Brain pericyte (primary cell): ENCODE data around the gene PTPRA.

ENCODE experiments used
- DNase-seq: peaks from one replicate; pipeline ENCODE4 v3.0.0-alpha.2; 2012; ENCODE audit warnings: low read depth, low spot score

Gene PTPRA

GRCh38 chr20:2922957-2923356 is 49.7 kb downstream of the PTPRA start:
- DNase-seq: no peak

GRCh38 chr20:2930538-2930937 is 57.3 kb downstream of the PTPRA start:
- DNase-seq: no peak

DNA sequence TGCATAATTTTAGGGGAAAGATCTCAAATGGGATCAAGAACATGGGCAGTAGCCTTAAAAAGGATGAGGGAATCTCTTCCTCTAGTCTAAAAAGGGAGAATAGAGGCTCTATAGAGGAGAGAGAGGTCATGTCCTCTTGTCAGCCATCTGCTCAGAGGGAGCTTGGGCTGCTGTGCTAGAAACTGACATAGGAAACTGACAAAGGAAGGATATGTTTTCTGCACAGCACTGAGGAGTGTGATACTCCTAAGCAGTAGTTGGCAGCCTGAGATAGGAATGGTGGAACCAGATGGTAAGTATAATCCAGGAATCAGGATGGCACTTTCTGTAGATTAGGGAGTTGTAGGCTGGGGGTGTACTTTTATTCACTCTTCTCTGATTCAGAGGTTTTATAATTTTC is 59.2 kb downstream of the PTPRA start:
- no peak for DNase-seq

GRCh38 chr20:2937902-2938301 is 64.6 kb downstream of the PTPRA start:
- DNase-seq: no peak

- DNase-seq: no peak
Observed at GRCh38 chr20:2942439-2942838, 69.2 kb downstream of the PTPRA start.

DNA sequence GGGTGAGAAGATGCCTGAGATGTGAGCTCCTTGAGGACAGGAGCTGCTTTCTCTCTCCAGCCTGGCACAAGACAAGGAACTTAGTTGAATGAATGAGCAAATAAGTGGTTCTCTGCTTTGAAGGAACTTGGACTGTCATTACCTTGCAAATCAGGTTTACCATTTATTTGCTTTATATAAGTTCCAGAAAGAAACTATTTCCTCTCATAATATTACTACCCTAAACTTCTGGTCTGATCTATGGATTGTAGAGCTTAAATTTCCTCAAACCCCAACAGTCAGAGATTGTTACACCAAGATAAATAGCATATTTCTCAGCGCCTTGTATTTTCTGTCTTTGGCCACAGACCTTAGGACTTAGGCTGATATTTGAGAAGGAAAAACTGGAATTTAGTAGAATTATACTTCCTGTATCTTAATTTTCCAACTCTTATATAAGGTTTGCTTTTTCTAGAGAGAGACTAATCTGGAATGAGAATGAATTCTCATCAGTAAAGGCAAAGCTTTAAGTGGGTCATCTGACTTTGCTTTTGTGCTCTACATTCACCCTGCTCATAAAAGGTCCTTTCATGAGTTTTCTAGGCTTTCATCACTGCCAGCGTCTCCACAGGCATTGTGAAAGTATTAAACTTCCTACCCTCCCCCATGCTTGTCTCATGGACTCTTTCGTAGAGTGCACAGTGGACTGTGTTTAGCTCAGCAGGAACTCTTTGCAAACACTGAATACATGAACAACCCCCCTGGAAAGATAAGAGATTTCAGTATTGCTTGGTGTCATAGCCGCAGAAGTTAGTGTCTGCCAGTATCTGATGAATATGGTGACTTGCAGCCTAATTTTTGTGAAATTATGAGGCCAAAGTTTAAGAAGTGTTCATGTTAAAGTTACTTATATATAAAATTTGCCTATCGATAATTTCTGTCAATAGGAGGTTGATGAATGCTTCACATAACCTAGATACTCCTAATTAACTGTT is 74.0 kb downstream of the PTPRA start:
- DNase-seq: peak; percentile 5

GRCh38 chr20:2948968-2949367 is 75.7 kb downstream of the PTPRA start:
- no peak for DNase-seq

- DNase-seq: no peak
Observed at GRCh38 chr20:2952766-2953165, 79.5 kb downstream of the PTPRA start.

GRCh38 chr20:2955257-2955970 is 82.1 kb downstream of the PTPRA start:
- DNase-seq: no peak

DNA sequence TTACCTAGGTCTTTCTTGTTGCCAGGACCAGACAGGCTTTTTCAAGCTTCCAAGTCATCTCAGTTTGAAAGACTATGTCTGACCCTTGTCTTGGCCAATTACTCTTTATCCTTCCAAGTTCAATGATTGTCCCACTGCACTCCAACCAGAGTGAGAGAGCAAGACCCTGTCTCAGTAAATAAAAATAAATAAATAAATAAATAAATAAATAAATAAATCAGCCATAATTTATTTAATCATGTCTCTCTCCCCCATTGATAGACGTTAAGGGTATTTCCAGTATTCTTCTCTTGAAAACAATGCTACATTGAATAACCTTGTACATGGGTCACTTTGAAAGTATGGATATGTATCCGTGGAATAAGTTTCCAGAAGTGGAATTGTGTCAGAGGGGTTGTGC is 83.2 kb downstream of the PTPRA start:
- DNase-seq: no peak

- DNase-seq: no peak
Observed at GRCh38 chr20:2967841-2968240, 94.6 kb downstream of the PTPRA start.

DNA sequence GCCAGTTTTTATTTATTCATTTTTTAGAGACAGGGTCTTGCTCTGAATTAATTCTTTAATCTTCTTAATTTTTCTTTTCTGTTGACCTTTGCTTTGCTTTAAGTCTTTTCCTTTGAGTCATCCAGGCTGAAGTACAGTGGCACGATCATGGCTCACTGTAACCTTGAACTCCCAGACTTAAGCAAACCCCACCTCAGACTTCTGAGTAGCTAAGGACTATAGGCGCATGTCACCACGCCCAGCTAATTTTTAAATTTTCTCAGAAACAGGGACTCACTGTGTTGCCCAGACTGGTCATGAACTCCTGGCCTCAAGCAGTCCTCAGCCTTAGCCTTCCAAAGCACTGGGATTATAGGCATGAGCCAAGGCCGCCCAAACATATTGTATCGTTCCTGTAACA is 98.8 kb downstream of the PTPRA start:
- no peak for DNase-seq

DNA sequence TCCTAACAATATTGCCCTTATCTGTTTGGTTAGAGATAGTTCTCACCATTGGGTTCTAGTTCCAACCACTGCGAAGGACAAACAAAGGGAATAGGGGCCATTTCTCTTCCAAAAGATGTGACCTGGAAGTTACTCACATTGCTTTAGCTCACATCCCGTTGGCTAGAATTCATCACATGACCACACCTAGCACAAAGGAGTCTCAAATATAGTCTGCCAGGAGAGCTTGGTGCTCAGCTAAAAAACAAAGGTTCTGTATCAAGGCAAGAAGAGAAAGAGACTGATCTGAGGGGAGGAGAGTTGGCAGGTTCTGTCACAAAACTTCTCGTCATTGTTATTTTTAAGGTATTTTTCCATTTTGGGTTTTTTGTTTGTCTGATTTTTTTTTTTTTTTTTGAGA is 100.3 kb downstream of the PTPRA start:
- DNase-seq: no peak

- no peak for DNase-seq
Observed at GRCh38 chr20:2978519-2978918, 105.2 kb downstream of the PTPRA start.

- DNase-seq: no peak
Observed at GRCh38 chr20:2981646-2982045, 108.4 kb downstream of the PTPRA start.

GRCh38 chr20:2983508-2983907 is 110.2 kb downstream of the PTPRA start:
- DNase-seq: no peak

GRCh38 chr20:2984028-2984501 is 110.8 kb downstream of the PTPRA start:
- DNase-seq: no peak

DNA sequence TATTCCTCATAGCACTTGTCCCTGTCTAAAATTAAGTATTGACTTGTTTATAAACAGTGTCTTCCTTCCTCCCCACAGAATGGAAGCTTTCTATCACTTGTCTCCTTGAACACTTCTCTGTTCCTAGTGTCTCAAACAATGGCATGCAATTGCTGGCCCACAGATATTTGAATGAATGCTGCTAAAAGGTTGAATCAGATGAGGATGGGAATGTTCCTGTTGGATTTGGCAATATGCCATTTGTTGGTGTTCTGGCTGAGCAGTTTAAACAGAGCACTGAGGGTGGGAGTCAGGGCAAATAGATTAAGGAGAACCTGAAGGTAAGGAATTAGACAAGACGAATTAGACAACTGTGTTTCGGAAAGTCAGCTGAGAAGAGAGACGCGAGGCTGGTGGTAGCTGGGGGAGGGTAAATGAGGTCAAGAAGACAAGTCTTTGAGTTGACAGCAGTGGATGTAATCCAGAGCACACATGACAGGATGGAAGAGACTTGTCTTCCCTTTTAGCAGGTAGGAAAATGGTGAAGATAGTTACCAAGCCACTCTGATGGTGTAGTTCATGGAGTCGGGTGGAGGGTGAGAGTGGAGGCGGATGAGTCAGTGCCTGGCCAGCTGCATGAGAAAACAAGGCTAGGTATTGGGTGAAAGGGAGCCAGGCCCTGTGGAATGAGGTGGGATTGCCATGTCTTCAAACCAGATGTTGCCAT is 111.8 kb downstream of the PTPRA start:
- no peak for DNase-seq

DNA sequence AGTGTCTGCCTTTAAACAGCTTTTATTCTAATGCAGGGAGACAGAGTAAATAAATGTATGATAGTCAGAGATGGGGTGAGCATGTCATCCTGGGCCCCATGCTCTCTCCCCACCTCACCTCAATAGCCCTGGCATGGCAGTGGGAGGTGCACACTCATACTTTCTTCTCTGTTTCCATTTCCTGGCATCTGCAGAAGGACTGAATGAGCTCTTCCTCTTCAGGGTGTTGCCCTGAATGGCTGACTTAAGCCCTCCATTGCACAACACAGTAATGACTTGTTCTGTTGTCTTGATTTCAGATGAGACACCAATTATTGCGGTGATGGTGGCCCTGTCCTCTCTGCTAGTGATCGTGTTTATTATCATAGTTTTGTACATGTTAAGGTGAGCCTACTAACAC is 113.2 kb downstream of the PTPRA start:
- DNase-seq: no peak

DNA sequence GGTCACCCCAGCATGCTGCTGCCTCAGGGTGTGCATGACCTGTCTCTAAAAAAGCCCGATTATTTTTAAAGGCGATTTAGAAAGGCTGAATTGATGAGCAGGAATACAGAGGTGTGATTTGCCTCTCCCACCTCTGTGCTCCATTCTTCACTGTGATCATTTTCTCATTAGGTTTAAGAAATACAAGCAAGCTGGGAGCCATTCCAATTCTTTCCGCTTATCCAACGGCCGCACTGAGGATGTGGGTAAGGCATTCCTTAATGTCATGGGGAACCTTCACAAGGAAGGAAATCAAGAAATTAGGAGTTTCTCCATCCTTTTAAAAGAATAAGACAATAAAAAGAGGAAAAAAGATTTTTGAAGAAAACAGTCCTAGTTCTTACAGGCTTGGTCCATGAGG is 114.6 kb downstream of the PTPRA start:
- DNase-seq: no peak

DNA sequence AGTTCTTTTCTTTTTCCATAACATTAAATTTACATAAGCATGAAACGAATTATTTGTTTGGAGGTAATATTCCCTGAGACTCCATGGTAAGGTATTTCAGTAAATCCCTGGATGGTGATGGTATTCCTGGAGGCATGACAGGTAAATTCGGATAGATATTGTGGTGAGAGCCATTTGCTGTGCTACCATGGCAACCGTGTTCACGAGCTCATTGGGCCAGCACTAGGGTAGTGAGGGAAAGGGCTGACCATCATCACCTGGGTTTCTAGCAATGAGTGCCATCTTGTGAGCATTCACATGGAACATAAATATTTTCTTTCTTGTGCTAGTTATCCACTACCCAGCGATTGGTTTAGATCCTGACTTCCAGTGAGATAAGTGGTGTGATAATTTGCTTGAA is 118.3 kb downstream of the PTPRA start:
- DNase-seq: no peak

GRCh38 chr20:2993250-2993649 is 120.0 kb downstream of the PTPRA start:
- DNase-seq: no peak
